Urinary bladder (tissue), 2 donors: ENCODE measurements around the gene ACTR6. TPM values are rescaled to one million over a fixed set of nuclear protein-coding genes. Genes with fewer than 3 reads are reported as not detected.

Experiments used
- polyA plus RNA-seq: library from polyadenylated mRNA; stranded (reverse); fragments of 200-250 nt; gene quantifications from one replicate; pipeline ENCODE4 v1.2.3, GENCODE V29; 2013
- small RNA-seq: library from RNA; depleted of rRNA; stranded (forward); fragments of <200 nt; gene quantifications from one replicate; pipeline ENCODE3, GENCODE V24; 2014
- total RNA-seq: library from RNA; depleted of rRNA; stranded (reverse); fragments of >200 nt; gene quantifications from one replicate; pipeline ENCODE4 v1.2.3, GENCODE V29; 2014
- donor health status: healthy.

ACTR6 gene
- total and polyA plus RNA-seq, 2 donors = 23.5 to 31.8 TPM

Small RNA genes within 50 kb of the gene (small RNA-seq; reads per million reads assigned to genes)
- gene MIR1827 (not detected), gene RF00019 (not detected), gene RN7SL176P (not detected)

Other genes starting within 250 kb of the ACTR6 start
- 43.7 TPM for gene ANKS1B, start 215.9 kb upstream of the ACTR6 start, total RNA-seq
- gene ANKS1B, start 215.9 kb upstream of the ACTR6 start, polyA plus RNA-seq = 4.9 TPM
- 54.8 TPM for gene BLTP3B, start 57.9 kb upstream of the ACTR6 start, total RNA-seq
- gene BLTP3B, start 57.9 kb upstream of the ACTR6 start, polyA plus RNA-seq = 16.5 TPM
- gene DEPDC4, start 66.3 kb downstream of the ACTR6 start, total RNA-seq = 3.4 TPM
- 0.92 TPM for gene DEPDC4, start 66.3 kb downstream of the ACTR6 start, polyA plus RNA-seq
- gene SCYL2, start 66.4 kb downstream of the ACTR6 start, total RNA-seq = 88.5 TPM
- 22.2 TPM for gene SCYL2, start 66.4 kb downstream of the ACTR6 start, polyA plus RNA-seq
- 0.95 TPM for gene SLC17A8, start 156.3 kb downstream of the ACTR6 start, total RNA-seq
- gene SLC17A8, start 156.3 kb downstream of the ACTR6 start, polyA plus RNA-seq = 0.05 TPM